Neural cell (in vitro differentiated cells): ENCODE data around the gene KRTAP12-2.

Experiments used
- EP300 ChIP-seq: fragments of 450-650 bp; conservative IDR thresholded peaks from 2 replicates; pipeline ENCODE4 v1.6.1; 2014; ENCODE audit warnings: antibody characterized with exemption, mild to moderate bottlenecking, moderate library complexity; ENCODE audit not compliant: poor library complexity, severe bottlenecking
- RAD21 ChIP-seq: fragments of 450-650 bp; conservative IDR thresholded peaks from 2 replicates; pipeline ENCODE4 v1.6.1; 2014; ENCODE audit warnings: antibody characterized with exemption, mild to moderate bottlenecking, moderate library complexity
- TF ChIP-seq, protein P1 (sequence below): fragments of 450-650 bp; IDR thresholded peaks from 2 replicates; pipeline ENCODE4 v1.5.1; 2014; ENCODE audit warnings: antibody characterized with exemption, mild to moderate bottlenecking, moderate library complexity; ENCODE audit not compliant: poor library complexity, severe bottlenecking

DNA sequence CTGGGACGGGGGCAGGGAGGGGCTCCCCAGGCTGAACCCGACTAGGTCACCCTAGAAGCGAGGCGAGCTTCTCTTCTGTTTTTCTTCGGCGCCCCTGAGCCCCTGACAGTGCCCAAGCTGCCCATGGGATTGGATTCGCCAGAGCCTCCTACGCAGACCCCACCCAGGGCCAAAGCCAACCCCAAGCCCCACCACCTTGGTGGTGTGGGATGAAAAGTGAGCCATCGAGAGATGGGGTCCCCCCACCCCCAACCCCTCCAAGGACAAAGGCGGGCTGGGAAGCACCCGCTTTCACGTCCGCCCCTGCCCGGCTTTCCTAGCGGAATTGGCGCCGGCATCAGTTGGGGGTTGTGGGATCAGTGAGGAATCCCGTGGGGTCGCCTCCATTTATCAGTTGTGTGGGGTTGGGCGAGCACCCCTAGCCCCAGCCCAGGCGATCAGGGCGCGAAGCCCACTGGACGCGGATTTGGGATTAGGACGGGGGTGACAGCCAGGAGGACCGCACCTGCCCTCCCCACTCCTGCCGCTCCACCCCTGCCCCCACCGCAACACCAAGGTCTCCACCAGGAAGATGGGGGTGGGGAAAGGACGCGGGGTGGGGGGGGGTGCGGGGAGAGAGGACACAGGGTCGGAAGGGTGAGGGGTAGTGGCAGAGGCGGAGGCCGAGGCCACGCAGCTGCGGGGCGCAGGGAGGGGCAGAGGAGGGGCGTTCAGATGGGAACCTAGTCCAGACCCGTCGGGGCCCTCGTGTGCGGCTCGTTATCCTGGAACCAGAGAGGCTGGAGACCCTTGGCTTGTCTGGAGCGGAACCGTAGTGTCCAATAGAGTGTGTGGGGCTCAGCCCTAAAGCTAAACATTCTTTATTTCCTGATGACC lies 40.2 kb upstream of the KRTAP12-2 start:
- TF ChIP-seq, protein P1, sequence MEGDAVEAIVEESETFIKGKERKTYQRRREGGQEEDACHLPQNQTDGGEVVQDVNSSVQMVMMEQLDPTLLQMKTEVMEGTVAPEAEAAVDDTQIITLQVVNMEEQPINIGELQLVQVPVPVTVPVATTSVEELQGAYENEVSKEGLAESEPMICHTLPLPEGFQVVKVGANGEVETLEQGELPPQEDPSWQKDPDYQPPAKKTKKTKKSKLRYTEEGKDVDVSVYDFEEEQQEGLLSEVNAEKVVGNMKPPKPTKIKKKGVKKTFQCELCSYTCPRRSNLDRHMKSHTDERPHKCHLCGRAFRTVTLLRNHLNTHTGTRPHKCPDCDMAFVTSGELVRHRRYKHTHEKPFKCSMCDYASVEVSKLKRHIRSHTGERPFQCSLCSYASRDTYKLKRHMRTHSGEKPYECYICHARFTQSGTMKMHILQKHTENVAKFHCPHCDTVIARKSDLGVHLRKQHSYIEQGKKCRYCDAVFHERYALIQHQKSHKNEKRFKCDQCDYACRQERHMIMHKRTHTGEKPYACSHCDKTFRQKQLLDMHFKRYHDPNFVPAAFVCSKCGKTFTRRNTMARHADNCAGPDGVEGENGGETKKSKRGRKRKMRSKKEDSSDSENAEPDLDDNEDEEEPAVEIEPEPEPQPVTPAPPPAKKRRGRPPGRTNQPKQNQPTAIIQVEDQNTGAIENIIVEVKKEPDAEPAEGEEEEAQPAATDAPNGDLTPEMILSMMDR = no peak
- TF ChIP-seq EP300 (no peak), RAD21 (no peak)
